GM18519 (cell line): Measurements from ENCODE around the gene CEP85L.

Experiments used
- ATAC-seq: cut with Tn5 transposase; IDR thresholded peaks from one replicate; pipeline ENCODE4 v1.9.1; 2021; ENCODE audit warnings: mild to moderate bottlenecking, moderate library complexity; ENCODE audit not compliant: unreplicated experiment, low FRiP score

CEP85L gene

DNA sequence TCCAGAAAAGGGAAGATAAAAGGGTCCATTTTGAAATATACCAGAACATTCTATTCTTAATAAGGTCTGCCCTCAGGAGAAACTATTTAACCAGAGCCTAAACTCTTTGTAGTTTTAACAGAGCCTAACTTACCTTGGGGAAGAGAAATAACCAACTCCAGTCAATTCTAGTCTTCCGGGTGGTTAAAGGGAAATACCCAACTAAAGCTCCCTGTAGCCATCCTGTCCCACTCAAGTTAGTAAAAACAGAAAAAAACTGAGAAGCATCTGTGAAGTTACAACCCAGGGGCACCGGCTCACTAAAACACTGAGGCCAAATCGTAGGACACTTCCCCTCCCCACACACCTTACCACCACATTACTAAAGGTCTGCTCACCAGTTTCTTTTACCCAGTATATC is 23.7 kb downstream of the CEP85L start:
- no peak for ATAC-seq

DNA sequence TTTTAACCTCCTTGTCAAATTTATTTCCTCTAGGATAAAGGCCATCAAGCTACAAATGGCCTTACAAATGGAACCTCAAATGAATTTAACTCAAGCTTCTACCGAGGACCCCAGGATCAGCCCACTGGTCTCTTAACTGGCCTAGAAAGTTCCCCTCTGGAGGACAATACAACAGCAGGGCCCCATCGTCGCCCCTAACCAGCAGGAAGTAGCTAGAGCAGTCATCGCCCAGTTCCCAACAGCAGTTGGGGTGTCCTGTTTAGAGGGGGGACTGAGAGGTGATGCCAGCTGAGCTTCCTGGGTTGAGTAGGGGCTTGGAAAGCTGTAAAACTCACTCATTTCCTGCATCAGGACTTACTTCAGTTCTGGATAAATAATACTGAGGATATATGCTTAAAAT is 25.6 kb downstream of the CEP85L start:
- ATAC-seq: no peak

- ATAC-seq: no peak
Measured at GRCh38 chr6:118621799-118622470, 29.5 kb downstream of the CEP85L start.

DNA sequence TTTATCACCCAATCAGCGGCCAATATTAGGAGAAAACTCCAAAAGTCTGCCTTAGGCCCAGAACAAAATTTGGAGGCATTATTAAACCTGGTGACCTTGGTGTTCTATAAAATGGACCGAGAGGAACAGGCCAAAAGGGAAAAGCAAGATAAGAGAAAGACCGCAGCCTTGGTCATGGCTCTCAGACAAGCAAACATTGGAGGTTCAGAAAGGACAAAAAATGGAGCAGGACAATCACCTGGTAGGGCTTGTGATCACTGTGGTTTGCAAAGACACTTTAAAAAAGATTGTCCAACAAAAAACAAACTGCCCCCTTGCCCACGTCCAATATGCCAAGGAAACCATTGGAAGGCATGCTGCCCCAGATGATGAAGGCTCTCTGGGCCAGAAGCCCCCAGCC is 31.2 kb downstream of the CEP85L start:
- no peak for ATAC-seq

- peak; percentile 91 for ATAC-seq
Measured at GRCh38 chr6:118618676-118619377, 32.6 kb downstream of the CEP85L start.

GRCh38 chr6:118617417-118617816 is 34.0 kb downstream of the CEP85L start:
- ATAC-seq: no peak

DNA sequence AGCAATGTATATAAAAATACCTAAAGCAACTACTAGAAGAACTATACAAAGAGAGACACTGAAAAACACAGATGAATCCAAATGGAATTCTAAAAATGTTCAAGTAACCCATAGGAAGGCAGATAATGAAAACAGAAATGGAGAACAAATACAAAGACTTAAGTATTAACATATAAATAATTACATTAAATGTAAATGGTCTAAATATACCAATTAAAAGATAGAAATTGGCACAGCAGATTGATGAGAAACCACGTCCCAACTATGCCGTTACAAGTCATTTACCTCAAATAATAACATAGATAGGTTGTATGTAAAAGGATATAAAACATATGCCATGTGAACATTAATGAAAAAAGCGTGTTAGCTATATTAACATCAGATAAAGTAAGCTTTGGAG is 40.1 kb downstream of the CEP85L start:
- no peak for ATAC-seq

DNA sequence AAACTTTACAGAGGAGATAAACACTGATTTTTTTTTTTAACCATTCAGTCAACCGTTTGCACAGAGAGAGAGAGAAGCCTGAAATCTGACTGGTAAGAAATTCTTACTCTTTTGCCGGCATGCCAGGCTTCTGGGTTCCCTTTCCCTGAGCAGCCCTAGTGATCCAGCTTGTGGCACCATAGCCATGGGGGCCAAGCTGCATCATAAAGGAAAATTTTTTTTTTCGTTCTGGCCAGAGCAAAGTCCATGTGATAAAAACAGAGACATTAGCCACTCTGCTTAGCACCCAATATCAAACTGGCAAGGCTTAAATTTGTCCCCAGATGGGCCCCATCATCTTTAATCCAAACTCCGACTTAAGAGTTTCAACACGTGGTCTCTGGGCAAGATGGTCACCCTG is 44.5 kb downstream of the CEP85L start:
- ATAC-seq: no peak

DNA sequence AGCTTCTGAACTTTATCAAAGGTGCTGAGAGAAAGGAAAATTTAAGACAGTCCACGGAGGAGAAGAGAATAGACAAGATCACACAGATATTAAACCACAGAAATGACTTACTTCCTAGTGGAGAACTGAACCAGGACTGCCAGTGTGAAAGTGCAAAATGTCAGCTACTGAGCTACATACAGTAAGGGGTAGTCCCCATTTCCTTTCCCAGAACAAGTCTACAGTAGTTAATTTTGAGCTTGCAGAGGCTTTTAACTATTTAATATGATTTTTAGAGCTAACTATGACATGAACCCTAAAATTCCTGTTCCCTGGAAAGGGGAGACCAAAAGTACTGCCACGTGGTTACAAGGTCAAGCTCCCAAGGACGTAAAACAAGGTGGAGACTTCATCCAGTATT is 45.1 kb downstream of the CEP85L start:
- ATAC-seq: no peak

DNA sequence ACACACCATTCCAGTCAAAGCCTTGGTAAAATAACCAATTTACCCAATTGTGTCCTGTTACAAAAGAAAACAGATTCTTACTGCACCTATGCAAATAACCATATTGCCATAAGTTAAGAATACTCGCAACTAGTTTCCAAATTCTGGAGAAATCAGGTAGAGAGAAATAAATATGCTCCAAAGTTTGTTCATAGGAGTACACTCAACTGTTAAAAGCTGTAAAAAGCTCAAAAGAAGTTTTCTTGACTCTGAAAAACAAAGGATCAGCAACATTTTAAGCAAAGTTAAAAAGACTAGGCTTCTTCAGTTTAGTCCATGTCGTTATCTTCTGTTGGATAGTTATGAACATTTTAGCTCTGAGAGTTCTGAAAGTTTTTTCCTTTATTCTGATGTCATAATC is 48.0 kb downstream of the CEP85L start:
- ATAC-seq: no peak

DNA sequence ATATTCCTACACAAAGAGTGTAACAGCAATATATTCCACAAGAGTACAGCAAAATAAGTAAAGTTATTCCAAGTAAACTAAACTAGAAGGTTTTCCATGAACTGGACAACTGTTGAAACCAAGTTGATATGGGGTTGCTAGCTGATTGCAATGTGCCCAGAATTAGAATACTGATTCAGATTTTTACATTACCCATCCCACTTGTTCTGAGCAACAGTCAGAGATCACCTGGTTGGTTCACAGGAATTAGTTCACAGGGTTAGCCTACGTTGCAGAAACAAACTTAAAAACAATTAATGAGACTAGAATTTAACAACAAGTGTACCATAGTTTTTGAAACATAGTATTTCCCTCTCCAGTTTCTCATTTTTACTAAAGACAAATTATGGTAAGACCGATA is 49.1 kb downstream of the CEP85L start:
- no peak for ATAC-seq

DNA sequence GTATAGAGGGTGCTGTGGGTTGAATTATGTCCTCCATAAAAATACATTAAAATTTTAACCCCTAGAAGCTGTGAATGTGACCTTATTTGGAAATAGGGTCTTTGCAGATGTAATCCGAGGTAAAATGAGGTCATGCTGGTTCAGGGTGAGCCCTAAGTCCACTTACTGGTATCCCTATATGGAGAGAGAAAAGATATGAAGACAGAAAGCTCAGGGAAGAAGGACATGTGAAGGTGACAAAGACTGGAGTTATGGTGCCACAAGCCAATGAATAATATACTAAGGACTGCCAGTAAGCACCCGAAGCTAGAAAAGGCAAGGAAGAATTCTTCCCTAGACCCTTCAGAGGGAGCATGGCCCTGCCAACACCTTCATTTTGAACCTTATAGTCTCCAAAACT is 53.1 kb downstream of the CEP85L start:
- ATAC-seq: no peak

GRCh38 chr6:118597636-118598035 is 53.8 kb downstream of the CEP85L start:
- ATAC-seq: no peak

DNA sequence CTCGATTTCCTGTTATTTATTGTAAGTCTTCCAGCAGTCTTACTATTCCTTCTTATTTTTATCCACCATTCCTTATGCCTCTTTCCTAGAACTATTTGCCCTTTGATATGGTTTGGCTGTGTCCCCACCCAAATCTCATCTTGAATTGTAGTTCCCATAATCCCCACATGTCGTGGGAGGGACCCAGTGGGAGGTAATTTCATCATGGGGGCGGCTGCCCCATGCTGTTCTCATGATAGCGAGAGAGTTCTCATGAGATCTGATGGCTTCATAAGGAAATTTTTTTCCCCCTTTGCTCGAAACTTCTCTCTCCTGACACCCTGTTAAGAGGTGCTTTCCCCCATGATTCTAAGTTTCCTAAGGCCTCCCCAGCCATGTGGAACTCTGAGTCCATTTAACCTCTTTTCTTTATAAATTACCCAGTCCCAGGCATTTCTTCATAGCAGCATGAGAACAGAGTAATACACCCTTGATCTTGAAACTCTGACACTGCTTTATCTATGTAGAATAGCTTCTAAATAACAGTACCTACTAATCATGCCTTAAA is 54.5 kb downstream of the CEP85L start:
- no peak for ATAC-seq

DNA sequence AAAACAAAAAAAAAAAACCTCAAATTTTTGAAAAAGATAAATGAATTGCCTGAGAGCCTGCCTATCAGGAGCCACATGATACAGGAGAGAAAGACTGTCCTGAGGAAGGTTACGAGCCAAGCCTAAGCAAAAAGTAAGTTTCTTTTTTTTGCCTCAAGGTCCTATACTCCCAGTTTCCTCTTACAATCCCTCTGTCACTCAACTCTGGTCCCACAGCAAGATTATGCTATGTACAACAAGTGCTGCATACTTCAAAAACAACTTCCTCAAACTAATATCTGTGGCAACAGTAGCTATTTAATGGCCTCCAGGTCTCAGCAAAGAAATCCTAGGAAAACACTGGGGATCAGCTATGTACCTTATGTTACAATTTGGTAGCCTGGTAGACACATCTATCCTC is 56.5 kb downstream of the CEP85L start:
- no peak for ATAC-seq

- no peak for ATAC-seq
Measured at GRCh38 chr6:118591897-118592296, 59.5 kb downstream of the CEP85L start.

DNA sequence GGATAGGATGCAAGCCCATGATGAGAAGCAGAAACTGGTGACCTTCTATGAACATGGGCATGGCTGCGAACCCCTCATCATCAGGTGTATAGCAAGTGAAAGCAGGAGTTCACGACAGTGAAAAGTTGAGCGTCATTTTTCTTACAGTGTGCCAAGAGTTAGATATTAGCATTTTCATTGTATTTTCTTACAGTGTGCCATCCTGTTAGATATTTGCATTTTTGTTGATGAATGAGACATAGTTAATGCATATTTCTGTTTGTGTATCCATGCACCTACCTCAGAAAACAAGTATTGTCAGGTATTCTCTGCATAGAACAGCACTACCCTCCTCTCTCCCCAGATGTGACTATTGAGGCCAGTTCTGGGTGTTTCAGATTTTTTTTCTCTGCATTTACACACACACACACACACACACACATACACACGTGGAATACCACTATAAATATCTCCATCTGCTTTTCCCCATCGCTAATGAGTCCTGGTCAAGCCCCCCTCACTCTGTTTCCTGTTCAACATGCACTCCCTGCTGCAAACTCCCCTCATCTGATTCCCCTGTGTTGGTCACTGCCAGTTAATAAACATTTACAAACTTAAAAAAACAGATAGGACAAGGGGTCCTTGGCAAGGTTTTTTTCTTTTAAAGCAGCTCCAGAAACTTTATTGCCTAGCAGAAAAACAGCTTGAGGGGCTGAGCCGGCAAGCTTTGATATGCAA is 61.6 kb downstream of the CEP85L start:
- ATAC-seq: no peak

GRCh38 chr6:118589186-118589585 is 62.2 kb downstream of the CEP85L start:
- ATAC-seq: no peak

GRCh38 chr6:118588626-118589025 is 62.8 kb downstream of the CEP85L start:
- no peak for ATAC-seq

- no peak for ATAC-seq
Measured at GRCh38 chr6:118586746-118587485, 64.5 kb downstream of the CEP85L start.

- no peak for ATAC-seq
Measured at GRCh38 chr6:118584911-118585310, 66.5 kb downstream of the CEP85L start.
